CD4-positive, CD25-positive, alpha-beta regulatory T cell (primary cell): ENCODE measurements around the gene IQCH. TPM values are rescaled to one million over a fixed set of nuclear protein-coding genes. Genes with fewer than 3 reads are reported as not detected.
"Not testable (repeated sequence)": the region's sequence is repeated elsewhere in the genome, so short reads cannot be mapped to it uniquely, and the experiment has no call there.

Experiments
- ATAC-seq, 2 donors: fragments of 150-1000 bp; cut with Tn5 transposase; one replicate each; pipeline ENCODE4 v1.10.0; 2021; ENCODE audit warnings: low read depth in 2 of 2, moderate number of reproducible peaks in 2 of 2, moderate library complexity in 1 of 2
- DNase-seq, 3 donors: peaks; one replicate each; pipeline versions ENCODE4 v3.0.0 to v3.0.0-alpha.2; 2012 to 2022; ENCODE audit warnings: mixed read lengths in 1 of 3
- H3K27ac ChIP-seq: one replicate; pipeline ENCODE4 v1.7.0; 2013; ENCODE audit warnings: mild to moderate bottlenecking, low read length; ENCODE audit not compliant: insufficient read depth, poor library complexity, severe bottlenecking
- H3K27me3 ChIP-seq: one replicate; pipeline ENCODE4 v1.7.0; 2013; ENCODE audit warnings: low read length; ENCODE audit not compliant: control insufficient read depth, insufficient read depth
- H3K36me3 ChIP-seq: one replicate; pipeline ENCODE4 v1.7.0; 2013; ENCODE audit warnings: mild to moderate bottlenecking, low read length, moderate library complexity; ENCODE audit not compliant: control insufficient read depth, insufficient read depth
- H3K4me1 ChIP-seq: 2 replicates; pipeline ENCODE4 v1.7.0; 2013; ENCODE audit warnings: mild to moderate bottlenecking, low read length; ENCODE audit not compliant: insufficient read depth, control insufficient read depth, poor library complexity, severe bottlenecking
- H3K4me3 ChIP-seq: one replicate; pipeline ENCODE4 v1.7.0; 2013; ENCODE audit warnings: low read depth, mild to moderate bottlenecking, low read length, moderate library complexity
- H3K9me3 ChIP-seq, 2 experiments: 1 replicate in 1 of 2; 2 replicates in 1 of 2; pipeline ENCODE4 v1.7.0; 2013; ENCODE audit warnings: low read length in 2 of 2, mild to moderate bottlenecking in 1 of 2, moderate library complexity in 1 of 2; ENCODE audit not compliant: control insufficient read depth in 2 of 2
- H3K27ac Mint-ChIP-seq, 3 donors: one replicate each; pipeline ENCODE4 v1.8.0; 2020 to 2022; ENCODE audit warnings: mild to moderate bottlenecking in 3 of 3, mixed read lengths in 3 of 3, moderate library complexity in 2 of 3
- H3K27me3 Mint-ChIP-seq: one replicate; pipeline ENCODE4 v1.8.0; 2022; ENCODE audit warnings: mild to moderate bottlenecking, mixed read lengths
- H3K36me3 Mint-ChIP-seq: one replicate; pipeline ENCODE4 v1.8.0; 2020; ENCODE audit warnings: mixed read lengths
- H3K4me1 Mint-ChIP-seq, 4 donors: one replicate each; pipeline ENCODE4 v1.8.0; 2020 to 2022; ENCODE audit warnings: mixed read lengths in 4 of 4, mild to moderate bottlenecking in 1 of 4
- H3K4me3 Mint-ChIP-seq, 4 donors: one replicate each; pipeline ENCODE4 v1.8.0; 2020 to 2022; ENCODE audit warnings: mild to moderate bottlenecking in 4 of 4, mixed read lengths in 4 of 4, moderate library complexity in 3 of 4
- H3K9me3 Mint-ChIP-seq, 7 donors: one replicate each; pipeline ENCODE4 v1.8.0; 2020 to 2022; ENCODE audit warnings: mixed read lengths in 7 of 7, mild to moderate bottlenecking in 3 of 7, moderate library complexity in 2 of 7
- polyA plus RNA-seq, 4 donors: library from polyadenylated mRNA; unstranded; fragments of 300-500 nt; fragmentation: Illumina TruSeq; gene quantifications; one replicate each; pipeline ENCODE4 v1.2.3, GENCODE V29; 2021
- total RNA-seq: library from RNA; stranded (reverse); gene quantifications from one replicate; pipeline ENCODE4 v1.2.3, GENCODE V29; 2022

IQCH gene
- total and polyA plus RNA-seq, 5 donors from 2014 or later, result 0.32 to 0.54 (median 0.38) TPM; not detected in 2

DNA sequence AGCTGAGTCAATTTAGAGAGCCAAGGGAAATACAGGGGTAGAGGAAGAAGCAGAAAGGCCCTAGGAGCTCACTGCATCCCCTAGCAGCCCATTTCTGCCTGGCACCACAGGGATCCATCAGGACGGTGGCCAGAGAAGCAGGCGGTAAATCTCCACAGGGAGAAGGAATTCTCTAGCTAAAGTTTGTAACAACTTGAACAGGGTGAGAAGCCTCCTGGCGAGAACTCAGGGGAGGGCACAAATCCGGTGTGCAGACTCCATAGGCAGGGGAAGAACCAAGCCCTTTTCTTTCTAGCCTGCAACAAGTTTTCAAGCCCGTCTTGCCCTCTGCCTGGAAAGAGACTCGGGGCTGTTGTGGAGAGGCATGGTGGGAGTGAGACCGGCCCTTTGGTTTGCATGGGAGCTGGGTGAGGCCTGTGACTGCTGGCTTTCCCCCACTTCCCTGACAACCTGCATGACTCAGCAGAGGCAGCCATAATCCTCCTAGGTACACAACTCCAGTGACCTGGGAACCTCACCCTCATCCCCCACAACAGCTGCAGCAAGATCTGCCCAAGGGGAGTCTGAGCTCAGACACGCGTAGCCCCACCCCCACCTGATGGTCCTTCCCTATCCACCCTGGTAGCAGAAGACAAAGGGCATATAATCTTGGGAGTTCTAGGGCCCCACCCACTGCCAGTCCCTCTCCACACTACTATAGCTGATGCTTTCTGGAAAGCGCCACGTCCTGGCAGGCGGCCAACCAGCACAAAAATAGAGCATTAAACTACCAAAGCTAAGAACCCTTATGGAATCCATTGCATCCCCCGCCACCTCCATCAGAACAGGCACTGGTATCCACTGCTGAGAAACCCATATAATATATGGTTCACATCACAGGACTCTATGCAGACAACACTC lies 182.0 kb downstream of the IQCH start:
- not testable (repeated sequence) for DNase-seq, H3K4me3 ChIP-seq, H3K9me3 Mint-ChIP-seq, H3K4me1 Mint-ChIP-seq, H3K27ac ChIP-seq, H3K4me1 ChIP-seq, ATAC-seq, H3K36me3 ChIP-seq, H3K4me3 Mint-ChIP-seq, H3K27me3 Mint-ChIP-seq, H3K9me3 ChIP-seq, H3K27me3 ChIP-seq
- Mint-ChIP-seq H3K27ac (peak overlapping the region in 1 of 3 donors; percentile 6), H3K36me3 (peaks cover 11% of the 10 kb centered on the region)

- H3K36me3 Mint-ChIP-seq, result peaks cover 4% of the 10 kb centered on the region
Measured at GRCh38 chr15:67444100-67444499, 189.5 kb downstream of the IQCH start.

GRCh38 chr15:67446449-67446848 lies 191.9 kb downstream of the IQCH start:
- Mint-ChIP-seq H3K9me3 (peaks cover 0 to 3% (median 1%) of the 10 kb centered on the region in 7 donors), H3K36me3 (no peaks in the 10 kb centered on the region), H3K4me3 (no peak overlapping the region), H3K4me1 (no peaks in the 10 kb centered on the region), H3K27ac (peak overlapping the region in 1 of 3 donors; percentile 14), H3K27me3 (peaks cover 6% of the 10 kb centered on the region)
- Histone ChIP-seq H3K9me3 (no peaks in the 10 kb centered on the region), H3K27ac (no peak overlapping the region), H3K4me3 (no peak overlapping the region), H3K27me3 (no peaks in the 10 kb centered on the region), H3K4me1 (no peaks in the 10 kb centered on the region), H3K36me3 (no peaks in the 10 kb centered on the region)
- DNase-seq, result no peak
- no peak for ATAC-seq

More at GRCh38 chr15:67444100-67444499, 189.5 kb downstream of the IQCH start:
- Histone ChIP-seq H3K27ac (no peak overlapping the region), H3K4me3 (no peak overlapping the region), H3K36me3 (no peaks in the 10 kb centered on the region), H3K27me3 (no peaks in the 10 kb centered on the region), H3K9me3 (no peaks in the 10 kb centered on the region), H3K4me1 (no peaks in the 10 kb centered on the region)
- no peaks in the 10 kb centered on the region for H3K27me3 Mint-ChIP-seq
- DNase-seq (no peak), ATAC-seq (no peak)
- no peak overlapping the region for H3K27ac Mint-ChIP-seq
- no peaks in the 10 kb centered on the region for H3K4me1 Mint-ChIP-seq
- no peak overlapping the region for H3K4me3 Mint-ChIP-seq
- H3K9me3 Mint-ChIP-seq, result peaks cover 0 to 3% (median 0%) of the 10 kb centered on the region in 7 donors

DNA sequence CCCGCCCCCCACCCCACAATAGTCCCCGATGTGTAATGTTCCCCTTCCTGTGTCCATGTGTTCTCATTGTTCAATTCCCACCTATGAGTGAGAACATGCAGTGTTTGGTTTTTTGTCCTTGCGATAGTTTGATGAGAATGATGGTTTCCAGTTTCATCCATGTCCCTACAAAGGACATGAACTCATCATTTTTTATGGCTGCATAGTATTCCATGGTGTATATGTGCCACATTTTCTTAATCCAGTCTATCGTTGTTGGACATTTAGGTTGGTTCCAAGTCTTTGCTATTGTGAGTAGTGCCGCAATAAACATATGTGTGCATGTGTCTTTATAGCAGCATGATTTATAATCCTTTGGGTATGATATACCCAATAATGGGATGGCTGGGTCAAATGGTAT lies 193.8 kb downstream of the IQCH start:
- H3K9me3 Mint-ChIP-seq, H3K27me3 Mint-ChIP-seq, H3K4me1 Mint-ChIP-seq, H3K9me3 ChIP-seq, H3K4me3 Mint-ChIP-seq, DNase-seq, H3K27ac Mint-ChIP-seq, H3K36me3 Mint-ChIP-seq, ATAC-seq, H3K4me1 ChIP-seq, H3K27ac ChIP-seq, H3K4me3 ChIP-seq, H3K36me3 ChIP-seq, H3K27me3 ChIP-seq: not testable (repeated sequence)

- not testable (repeated sequence) for H3K27ac Mint-ChIP-seq, H3K27me3 ChIP-seq, DNase-seq, ATAC-seq, H3K36me3 ChIP-seq, H3K4me1 ChIP-seq, H3K9me3 ChIP-seq, H3K36me3 Mint-ChIP-seq, H3K4me3 ChIP-seq, H3K27ac ChIP-seq, H3K4me1 Mint-ChIP-seq, H3K9me3 Mint-ChIP-seq, H3K4me3 Mint-ChIP-seq
- peaks cover 24% of the 10 kb centered on the region for H3K27me3 Mint-ChIP-seq
Measured at GRCh38 chr15:67453703-67454102, 199.1 kb downstream of the IQCH start.

GRCh38 chr15:67456677-67457529 lies 202.3 kb downstream of the IQCH start:
- Mint-ChIP-seq H3K27me3 (peaks cover 25% of the 10 kb centered on the region), H3K9me3 (no peaks in the 10 kb centered on the region), H3K4me3 (no peak overlapping the region), H3K36me3 (no peaks in the 10 kb centered on the region), H3K27ac (no peak overlapping the region), H3K4me1 (peaks cover 0 to 7% (median 0%) of the 10 kb centered on the region in 4 donors)
- Histone ChIP-seq H3K36me3 (no peaks in the 10 kb centered on the region), H3K27me3 (no peaks in the 10 kb centered on the region), H3K9me3 (no peaks in the 10 kb centered on the region), H3K4me3 (no peak overlapping the region), H3K27ac (no peak overlapping the region), H3K4me1 (no peaks in the 10 kb centered on the region)
- peak; percentile 82 to 84 for ATAC-seq
- DNase-seq, result peak; percentile 68 to 77 (median 75)

DNA sequence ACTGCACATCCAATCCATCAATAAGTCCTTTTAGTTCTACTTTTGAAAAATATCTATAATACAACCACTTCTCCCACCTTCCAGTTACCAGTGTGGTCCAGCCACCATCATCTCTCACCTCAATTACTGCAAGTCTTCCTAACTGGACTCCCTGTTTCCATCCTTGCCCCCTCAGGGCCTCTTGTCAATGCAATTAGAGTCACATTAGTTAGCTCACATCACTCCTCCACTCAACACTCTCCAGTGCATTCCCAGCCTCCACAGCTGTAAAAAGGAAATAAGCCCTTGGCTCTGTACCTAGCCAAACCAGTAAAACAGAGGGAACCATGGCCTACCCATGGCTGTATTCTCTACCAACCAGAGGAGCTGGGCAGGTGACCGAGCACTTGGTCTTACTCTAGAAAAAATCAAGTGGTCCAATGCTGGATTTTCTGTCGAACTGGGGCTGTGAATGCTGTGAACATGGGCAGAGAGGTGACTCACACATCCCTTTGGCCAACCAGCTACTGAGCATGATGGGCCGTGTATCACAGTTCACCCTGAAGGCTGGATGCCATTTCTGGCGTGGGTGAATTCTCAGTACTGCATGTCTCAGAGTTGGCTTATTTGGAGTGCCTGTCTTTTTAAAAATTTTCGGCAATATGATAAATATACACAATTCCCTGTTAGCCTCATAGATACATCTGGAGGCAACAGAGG lies 203.9 kb downstream of the IQCH start:
- H3K4me3 Mint-ChIP-seq, result no peak overlapping the region
- ATAC-seq (no peak), DNase-seq (no peak)
- Histone ChIP-seq H3K4me1 (no peaks in the 10 kb centered on the region), H3K9me3 (no peaks in the 10 kb centered on the region), H3K27ac (no peak overlapping the region), H3K27me3 (no peaks in the 10 kb centered on the region), H3K36me3 (no peaks in the 10 kb centered on the region), H3K4me3 (no peak overlapping the region)
- H3K4me1 Mint-ChIP-seq, result peaks cover 0 to 7% (median 0%) of the 10 kb centered on the region in 4 donors
- H3K27me3 Mint-ChIP-seq, result peaks cover 25% of the 10 kb centered on the region
- no peaks in the 10 kb centered on the region for H3K36me3 Mint-ChIP-seq
- no peak overlapping the region for H3K27ac Mint-ChIP-seq
- no peaks in the 10 kb centered on the region for H3K9me3 Mint-ChIP-seq
